ENCODE data around the gene AJUBA.
"Not testable (repeated sequence)": the region's sequence is repeated elsewhere in the genome, so short reads cannot be mapped to it uniquely, and the experiment has no call there.

Gene AJUBA

GRCh38 chr14:22982477-22983245, at the start of gene AJUBA:
TSS of gene AJUBA (minus strand) at chr14:22982551. CDS start at chr14:22982266, 285 bp downstream.
- DNase-seq, result no peak

DNA sequence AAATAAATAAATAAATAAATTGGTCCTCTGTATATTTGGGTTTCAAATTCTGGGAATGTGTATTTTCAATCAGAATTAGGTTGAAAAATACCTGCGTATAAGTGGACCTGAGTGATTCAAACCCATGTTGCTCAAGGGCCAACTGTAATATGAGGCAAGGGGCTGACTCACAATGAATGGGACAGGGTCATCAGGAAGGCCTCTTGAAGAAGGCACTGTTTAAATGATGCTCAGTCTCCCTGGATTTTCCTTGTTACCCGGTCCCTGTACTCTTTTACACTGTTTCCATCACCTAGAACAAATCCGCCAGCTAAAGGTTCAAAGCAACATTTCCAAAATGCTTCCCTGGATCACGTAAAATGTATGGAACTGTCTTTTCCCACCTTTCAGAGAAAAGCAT, 48.6 kb upstream of the AJUBA start:
- DNase-seq, result no peak

DNA sequence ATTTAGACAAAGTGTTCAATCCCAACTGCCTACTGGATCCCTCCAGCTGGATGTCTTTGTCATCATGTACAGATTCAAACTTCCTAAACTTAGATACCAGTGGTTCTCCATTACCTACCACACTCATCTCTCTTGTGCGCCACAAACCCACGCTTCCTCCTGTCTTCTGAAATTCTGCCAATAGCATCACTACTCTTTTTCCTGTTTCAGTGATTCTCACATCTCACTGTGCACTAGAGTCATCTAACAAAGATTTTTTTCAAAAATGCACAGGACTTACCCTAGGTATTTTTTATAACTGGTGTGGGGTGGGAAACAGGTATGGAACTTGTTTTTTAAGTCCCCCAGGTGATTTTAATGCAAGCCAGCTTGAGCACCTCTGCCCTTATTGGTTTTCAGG, 46.4 kb upstream of the AJUBA start:
- no peak for DNase-seq

DNA sequence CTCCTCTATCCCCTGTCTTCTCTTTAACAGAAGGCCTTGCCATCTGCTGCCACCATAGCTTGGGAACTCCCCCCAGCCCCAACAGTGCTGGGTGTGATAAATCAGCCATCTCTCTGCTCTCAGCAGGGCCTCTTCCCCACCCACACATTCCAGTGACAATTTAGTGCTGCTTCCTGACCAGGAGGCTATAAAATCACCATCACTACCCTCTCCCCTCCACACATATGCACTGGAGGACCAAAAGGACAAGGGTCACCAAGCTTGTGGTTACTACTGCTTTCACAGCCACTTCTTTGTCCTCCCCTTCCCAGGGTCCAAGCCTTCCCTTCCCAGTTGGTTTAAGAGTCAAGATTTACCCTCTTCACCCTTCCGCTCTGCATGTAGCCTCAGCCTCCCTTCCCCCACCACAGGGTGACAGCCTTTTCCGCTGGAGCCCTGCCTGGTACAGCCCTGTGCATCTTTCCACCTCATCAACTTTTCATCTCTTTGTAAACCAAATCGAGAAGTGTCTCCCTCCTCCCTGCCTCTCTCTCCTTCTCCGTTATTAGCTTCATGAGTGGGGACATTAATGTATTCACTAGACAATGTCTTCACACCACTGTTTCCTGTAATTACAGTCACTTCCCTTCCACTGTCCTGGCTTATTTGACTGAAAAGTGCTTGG, 42.9 kb upstream of the AJUBA start:
- no peak for DNase-seq

- no peak for DNase-seq
Observed at GRCh38 chr14:23024612-23025075, 42.3 kb upstream of the AJUBA start.

GRCh38 chr14:23023795-23024152, 41.4 kb upstream of the AJUBA start:
- DNase-seq, result no peak

GRCh38 chr14:23023022-23023794, 40.9 kb upstream of the AJUBA start:
- DNase-seq, result no peak

- DNase-seq, result no peak
Observed at GRCh38 chr14:23021889-23022442, 39.6 kb upstream of the AJUBA start.

GRCh38 chr14:23021434-23021833, 39.1 kb upstream of the AJUBA start:
- no peak for DNase-seq

DNA sequence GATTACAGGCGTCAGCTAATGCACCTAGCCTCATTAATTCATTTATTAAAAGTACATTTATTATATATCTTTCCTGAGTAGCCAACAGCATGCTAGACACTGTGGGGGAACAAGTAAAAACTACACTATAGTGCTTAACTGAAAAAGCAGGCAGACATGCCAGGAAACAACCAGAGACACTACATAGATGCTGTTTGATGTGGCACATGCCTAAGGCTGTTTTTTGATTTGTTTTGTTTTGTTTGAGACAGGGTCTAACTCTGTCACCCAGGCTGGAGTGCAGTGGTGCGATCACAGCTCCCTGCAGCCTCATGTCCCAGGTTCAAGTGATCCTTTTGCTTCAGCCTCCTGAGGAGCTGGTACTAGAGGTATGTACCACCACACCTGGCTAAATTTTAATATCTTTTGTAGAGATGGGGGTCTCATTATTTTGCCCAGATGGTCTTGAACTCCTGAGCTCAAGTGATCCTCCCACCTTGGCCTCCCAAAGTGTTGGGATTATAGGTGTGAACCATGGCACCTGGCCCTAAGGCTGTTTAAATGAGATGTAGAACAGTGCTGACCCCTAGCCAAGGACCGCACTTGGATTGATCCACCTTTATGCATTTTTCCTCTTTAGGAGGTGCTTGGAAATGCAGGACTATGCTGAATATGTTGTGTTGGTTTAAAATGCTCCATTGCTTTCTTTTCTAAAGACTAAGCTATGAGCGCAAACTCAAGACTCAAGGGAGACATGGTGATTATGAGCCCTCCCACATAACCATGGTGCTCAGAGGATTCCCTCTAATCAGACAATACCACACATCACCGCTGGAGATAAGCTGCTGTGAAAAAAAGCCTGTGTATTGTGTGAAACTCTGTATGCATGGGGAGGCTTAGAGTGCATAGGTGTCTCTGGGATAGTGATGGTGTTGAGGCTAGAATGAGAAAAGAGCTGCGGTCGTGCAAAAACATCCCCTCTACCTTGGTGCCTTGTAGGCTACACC, 38.1 kb upstream of the AJUBA start:
- DNase-seq, result no peak

- DNase-seq, result no peak
Observed at GRCh38 chr14:23018107-23018506, 35.8 kb upstream of the AJUBA start.

- DNase-seq, result no peak
Observed at GRCh38 chr14:23017091-23017490, 34.7 kb upstream of the AJUBA start.

- DNase-seq, result no peak
Observed at GRCh38 chr14:23015618-23016017, 33.3 kb upstream of the AJUBA start.

- DNase-seq, result not testable (repeated sequence)
Observed at GRCh38 chr14:23013749-23014054, 31.4 kb upstream of the AJUBA start.

GRCh38 chr14:23013054-23013748, 30.9 kb upstream of the AJUBA start:
- DNase-seq, result no peak

- peak; percentile 60 for DNase-seq
Observed at GRCh38 chr14:23009939-23010726, 27.8 kb upstream of the AJUBA start, which contains the start of gene C14orf93. TSS of gene C14orf93 (minus strand) at chr14:23010143. CDS start at chr14:22999023, 11,120 bp downstream.

- peak; percentile 31 for DNase-seq
Observed at GRCh38 chr14:23009483-23009938, 27.2 kb upstream of the AJUBA start.

GRCh38 chr14:23008831-23009230, 26.5 kb upstream of the AJUBA start:
- peak; percentile 81 for DNase-seq

DNA sequence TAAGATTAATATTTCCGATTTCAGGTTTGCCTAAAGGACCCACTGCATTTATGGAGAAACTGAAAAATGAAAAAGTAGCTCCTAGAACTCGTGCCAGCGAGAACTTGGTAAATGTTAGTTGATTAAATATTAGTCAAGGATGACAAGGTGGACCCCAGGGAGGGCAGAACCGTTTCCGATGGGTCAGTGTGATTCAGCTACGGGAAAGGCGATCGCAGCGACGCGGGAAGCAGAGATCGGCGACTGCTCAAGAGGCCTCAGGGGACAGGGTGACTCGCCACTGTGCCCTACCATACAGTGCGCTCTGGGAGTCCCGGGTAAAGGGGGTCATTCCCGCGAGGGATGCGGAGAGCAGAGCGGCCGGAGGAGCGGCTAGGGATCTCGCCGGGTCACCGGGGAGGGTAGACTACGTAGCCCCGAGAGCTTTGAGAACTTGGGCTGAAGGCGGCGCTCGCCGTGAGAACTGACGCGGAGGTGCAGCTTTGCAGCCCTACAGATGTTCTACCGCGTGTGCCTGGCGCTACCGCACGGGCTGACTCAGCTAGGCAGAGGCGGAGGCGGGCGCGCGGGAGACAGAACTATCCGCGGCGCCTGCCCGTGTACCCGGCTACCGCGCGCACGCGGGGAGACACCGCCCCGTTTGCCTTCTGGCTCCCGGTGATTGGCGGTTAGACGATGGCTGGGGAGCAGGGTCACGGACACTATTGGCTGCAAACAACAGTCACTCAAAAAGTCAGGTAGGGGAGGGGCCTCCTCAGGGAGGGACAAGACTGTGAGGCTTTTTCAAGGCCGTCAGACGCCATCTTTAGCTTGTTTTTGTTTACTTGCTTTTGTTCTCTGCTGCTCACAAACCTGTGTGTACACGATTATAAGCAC, 24.4 kb upstream of the AJUBA start:
- peak; percentile 99 for DNase-seq

GRCh38 chr14:23006188-23006534, 23.8 kb upstream of the AJUBA start:
- no peak for DNase-seq

All from NCI-H1092 (cell line).